Measurements from ENCODE around the gene GRIN1. TPM values are rescaled to one million over a fixed set of nuclear protein-coding genes. Genes with fewer than 3 reads are reported as not detected.

GRIN1 gene
- total and polyA plus RNA-seq, 2 donors (not counting 3 experiments of a cell fraction or from before 2014, with no cell fraction given), result not detected

DNA sequence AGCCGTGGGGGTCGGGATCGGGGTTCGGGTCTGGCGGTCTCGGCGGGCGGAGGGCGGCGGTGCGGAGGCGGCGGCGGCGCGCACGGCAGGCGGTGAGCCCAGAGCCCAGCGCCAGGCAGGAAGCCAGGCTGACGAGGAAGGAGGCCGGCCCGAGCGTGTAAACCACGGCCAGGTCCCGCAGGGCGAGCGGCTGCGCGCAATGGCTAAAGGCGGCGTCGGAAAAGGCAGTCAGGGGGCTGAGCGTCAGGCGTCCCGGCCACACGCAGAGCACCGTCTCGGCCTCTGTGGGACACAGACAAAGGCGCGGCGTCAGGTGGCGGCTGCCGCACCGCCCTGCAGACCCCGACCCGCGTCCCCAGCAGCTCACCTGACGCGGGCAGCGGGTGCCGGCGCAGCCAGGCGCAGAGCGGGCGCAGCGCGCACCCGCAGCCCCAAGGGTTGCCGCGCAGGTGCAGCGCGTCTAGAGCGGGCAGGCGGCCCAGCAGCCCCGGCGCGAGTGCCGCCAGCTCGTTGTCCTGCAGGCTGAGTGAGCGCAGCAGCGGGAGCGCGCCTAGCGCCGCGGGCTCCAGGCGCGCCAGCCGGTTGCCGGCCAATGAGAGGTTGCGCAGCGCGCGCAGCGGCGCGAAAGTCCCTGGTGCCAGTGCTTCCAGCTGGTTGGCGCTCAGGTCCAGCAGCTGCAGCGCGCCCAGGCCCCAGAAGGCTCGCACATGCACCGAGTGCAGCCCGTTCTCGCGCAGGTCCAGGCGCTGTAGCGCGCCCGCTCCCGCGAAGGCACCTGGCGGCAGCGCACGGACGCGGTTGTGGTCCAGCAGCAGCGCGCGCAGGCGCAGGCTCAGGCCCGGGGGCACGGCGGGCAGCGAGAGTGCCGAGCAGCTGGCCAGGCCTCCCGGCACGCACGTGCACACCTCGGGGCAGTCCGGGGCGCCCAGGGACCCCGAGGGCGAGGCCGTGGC is 30.2 kb downstream of the GRIN1 start:
- POLR2A ChIA-PET, result no interaction called here

DNA sequence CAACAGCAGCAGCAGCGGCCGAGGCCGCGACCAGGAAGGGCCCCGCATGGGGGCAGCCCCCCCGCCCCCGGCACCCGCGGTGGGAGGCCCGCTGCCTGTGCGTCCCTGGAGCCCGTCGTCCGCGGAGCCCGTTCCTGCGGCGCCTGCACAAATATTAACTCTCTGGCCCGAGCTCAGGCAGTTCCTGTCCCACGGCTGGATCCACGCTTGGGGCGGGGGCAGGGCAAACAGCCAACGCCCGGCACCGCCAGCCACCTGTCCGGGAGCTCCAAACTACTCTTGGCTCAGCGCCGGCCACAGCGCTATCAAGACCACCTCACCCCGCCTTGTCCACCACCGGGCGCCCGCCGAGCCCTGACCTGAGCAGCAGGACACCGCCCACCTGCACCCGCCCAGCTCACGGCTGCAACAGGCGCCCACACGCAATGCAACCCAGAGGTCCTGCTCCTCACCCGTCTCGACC is 31.0 kb downstream of the GRIN1 start, which contains the start of gene LRRC26:
LRRC26 (minus strand) TSS at position 156 of the 463 bp plus-strand sequence; CDS start at position 48, 108 bp downstream.
- Histone ChIP-seq H3K9me3 (replicated peaks; ENCODE audit: control insufficient read depth, insufficient read depth, low read length) (no peaks in the 10 kb centered on the region), H3K4me3 (replicated peaks in 1 of 3; ENCODE audit: insufficient read depth in 1 of 3, low read depth in 1 of 3, low read length in 3 of 3) (peak within 1 kb of the TSS in 2 of 3 experiments; percentile 5 to 10), H3K9me1 (replicated peaks; ENCODE audit: control insufficient read depth, extremely low read depth, insufficient read depth, low read length) (no peaks in the 10 kb centered on the region), H3K4me2 (ENCODE audit: insufficient read depth, low read length) (peak within 1 kb of the TSS; percentile 32), H3K27ac (ENCODE audit: insufficient read depth, low read depth, low read length) (no peak within 1 kb of the TSS), H3K27me3 (ENCODE audit: control insufficient read depth in 2 of 2, insufficient read depth in 2 of 2, low read length in 2 of 2) (peaks cover 23 to 29% of the 10 kb centered on the region in 2 experiments), H2AFZ (ENCODE audit: low read depth, low read length) (no peak within 1 kb of the TSS), H4K20me1 (replicated peaks; ENCODE audit: control insufficient read depth, extremely low read depth, insufficient read depth, low read length) (no peaks in the 10 kb centered on the region), H3K36me3 (ENCODE audit: control insufficient read depth in 2 of 2, extremely low read depth in 1 of 2, insufficient read depth in 2 of 2, low read length in 2 of 2) (no peaks in the 10 kb centered on the region), H3K79me2 (ENCODE audit: control insufficient read depth, insufficient read depth, low read length) (no peaks in the 10 kb centered on the region), H3K9ac (replicated peaks; ENCODE audit: extremely low read depth, insufficient read depth, low read length) (no peak within 1 kb of the TSS), H3K4me1 (ENCODE audit: control insufficient read depth, extremely low read depth, insufficient read depth, low read length) (no peaks in the 10 kb centered on the region)
- dilution Hi-C loops (cut with MboI; ENCODE audit: extremely low pct_ligation_motif_present, low sequenced_read_pairs), result no loop called here
- CTCF ChIA-PET, result interaction anchor here (1.1 kb wide), 1 partner anchor 35 kb away, joined by 3 read pairs; no protein-coding TSS in a partner anchor
- DNase-seq (ENCODE audit: low read depth, low spot score) (no peak), FAIRE-seq (no peak)
- no TSS peak for BruUV-seq (replicated peaks)
- TF ChIP-seq POLR2AphosphoS5 (IDR thresholded peaks at IDR 0.05; ENCODE audit: insufficient read depth, low read depth, low read length) (no peak), GATA2 (IDR thresholded peaks at IDR 0.05; ENCODE audit: insufficient read depth, insufficient read length, low read depth, low read length) (no peak), JUN (IDR thresholded peaks at IDR 0.05; ENCODE audit: borderline replicate concordance, insufficient read depth, insufficient read length, low read depth) (no peak), POLR2A (IDR thresholded peaks at IDR 0.05; ENCODE audit: low read depth, low read length) (no peak), EZH2 (IDR thresholded peaks at IDR 0.05; ENCODE audit: borderline replicate concordance, low read depth, low read length, severe bottlenecking) (no peak), FOS (IDR thresholded peaks at IDR 0.05; ENCODE audit: borderline replicate concordance, insufficient read depth, low read length) (no peak), MYC (IDR thresholded peaks at IDR 0.05; ENCODE audit: low read depth, low read length) (no peak)
- TF ChIP-seq, protein P1, sequence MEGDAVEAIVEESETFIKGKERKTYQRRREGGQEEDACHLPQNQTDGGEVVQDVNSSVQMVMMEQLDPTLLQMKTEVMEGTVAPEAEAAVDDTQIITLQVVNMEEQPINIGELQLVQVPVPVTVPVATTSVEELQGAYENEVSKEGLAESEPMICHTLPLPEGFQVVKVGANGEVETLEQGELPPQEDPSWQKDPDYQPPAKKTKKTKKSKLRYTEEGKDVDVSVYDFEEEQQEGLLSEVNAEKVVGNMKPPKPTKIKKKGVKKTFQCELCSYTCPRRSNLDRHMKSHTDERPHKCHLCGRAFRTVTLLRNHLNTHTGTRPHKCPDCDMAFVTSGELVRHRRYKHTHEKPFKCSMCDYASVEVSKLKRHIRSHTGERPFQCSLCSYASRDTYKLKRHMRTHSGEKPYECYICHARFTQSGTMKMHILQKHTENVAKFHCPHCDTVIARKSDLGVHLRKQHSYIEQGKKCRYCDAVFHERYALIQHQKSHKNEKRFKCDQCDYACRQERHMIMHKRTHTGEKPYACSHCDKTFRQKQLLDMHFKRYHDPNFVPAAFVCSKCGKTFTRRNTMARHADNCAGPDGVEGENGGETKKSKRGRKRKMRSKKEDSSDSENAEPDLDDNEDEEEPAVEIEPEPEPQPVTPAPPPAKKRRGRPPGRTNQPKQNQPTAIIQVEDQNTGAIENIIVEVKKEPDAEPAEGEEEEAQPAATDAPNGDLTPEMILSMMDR (IDR thresholded peaks at IDR 0.05; ENCODE audit: extremely low read depth in 1 of 2, insufficient read depth in 1 of 2, low read depth in 1 of 2, low read length in 2 of 2), result no peak
- TF ChIP-seq, protein P2, sequence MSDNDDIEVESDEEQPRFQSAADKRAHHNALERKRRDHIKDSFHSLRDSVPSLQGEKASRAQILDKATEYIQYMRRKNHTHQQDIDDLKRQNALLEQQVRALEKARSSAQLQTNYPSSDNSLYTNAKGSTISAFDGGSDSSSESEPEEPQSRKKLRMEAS (IDR thresholded peaks at IDR 0.05; ENCODE audit: insufficient read depth, insufficient read length), result no peak
- intact Hi-C loops (cut with micrococcal nuclease), result no loop called here
- POLR2A ChIA-PET, result no interaction called here

More for the DNA sequence above, 30.2 kb downstream of the GRIN1 start:
- Histone ChIP-seq H3K9ac (replicated peaks; ENCODE audit: extremely low read depth, insufficient read depth, low read length) (no peak overlapping the region), H3K9me3 (replicated peaks; ENCODE audit: control insufficient read depth, insufficient read depth, low read length) (no peaks in the 10 kb centered on the region), H3K4me2 (ENCODE audit: insufficient read depth, low read length) (peak overlapping the region; percentile 32), H4K20me1 (replicated peaks; ENCODE audit: control insufficient read depth, extremely low read depth, insufficient read depth, low read length) (no peaks in the 10 kb centered on the region), H3K36me3 (ENCODE audit: control insufficient read depth in 2 of 2, extremely low read depth in 1 of 2, insufficient read depth in 2 of 2, low read length in 2 of 2) (no peaks in the 10 kb centered on the region), H2AFZ (ENCODE audit: low read depth, low read length) (no peak overlapping the region), H3K79me2 (ENCODE audit: control insufficient read depth, insufficient read depth, low read length) (no peaks in the 10 kb centered on the region), H3K9me1 (replicated peaks; ENCODE audit: control insufficient read depth, extremely low read depth, insufficient read depth, low read length) (no peaks in the 10 kb centered on the region), H3K27me3 (ENCODE audit: control insufficient read depth in 2 of 2, insufficient read depth in 2 of 2, low read length in 2 of 2) (peaks cover 23 to 29% of the 10 kb centered on the region in 2 experiments), H3K4me3 (replicated peaks in 1 of 3; ENCODE audit: insufficient read depth in 1 of 3, low read depth in 1 of 3, low read length in 3 of 3) (peak overlapping the region in 2 of 3 experiments; percentile 5 to 10), H3K4me1 (ENCODE audit: control insufficient read depth, extremely low read depth, insufficient read depth, low read length) (no peaks in the 10 kb centered on the region), H3K27ac (ENCODE audit: insufficient read depth, low read depth, low read length) (no peak overlapping the region)
- DNase-seq (ENCODE audit: low read depth, low spot score), result peak; percentile 39
- dilution Hi-C loops (cut with MboI; ENCODE audit: extremely low pct_ligation_motif_present, low sequenced_read_pairs) (no loop called here), intact Hi-C loops (cut with micrococcal nuclease) (no loop called here)
- TF ChIP-seq GATA2 (IDR thresholded peaks at IDR 0.05; ENCODE audit: insufficient read depth, insufficient read length, low read depth, low read length) (no peak), EZH2 (IDR thresholded peaks at IDR 0.05; ENCODE audit: borderline replicate concordance, low read depth, low read length, severe bottlenecking) (peak; percentile 63)
- peak; percentile 18 for FAIRE-seq
- CTCF ChIA-PET, result interaction anchor here (1.1 kb wide), 1 partner anchor 36 kb away, joined by 3 read pairs; no protein-coding TSS in a partner anchor
- no TSS peak for BruUV-seq (replicated peaks)
